ENCODE results near the gene MET. TPM values are rescaled to one million over a fixed set of nuclear protein-coding genes. Genes with fewer than 3 reads are reported as not detected.

Gene MET
- total RNA-seq, 3 donors from 2014 or later: 15.6 to 35.1 (median 31.0) TPM

- Histone ChIP-seq H3K9me3 (no peaks in the 10 kb centered on the region), H3K4me3 (no peak overlapping the region), H3K4me1 (ENCODE audit: low read depth) (no peaks in the 10 kb centered on the region), H3K36me3 (ENCODE audit: low read depth) (no peaks in the 10 kb centered on the region)
- intact Hi-C loops (cut with DNase I, micrococcal nuclease): no loop called here
- no peak for DNase-seq
- no peak for ATAC-seq
- TF ChIP-seq, protein P1, sequence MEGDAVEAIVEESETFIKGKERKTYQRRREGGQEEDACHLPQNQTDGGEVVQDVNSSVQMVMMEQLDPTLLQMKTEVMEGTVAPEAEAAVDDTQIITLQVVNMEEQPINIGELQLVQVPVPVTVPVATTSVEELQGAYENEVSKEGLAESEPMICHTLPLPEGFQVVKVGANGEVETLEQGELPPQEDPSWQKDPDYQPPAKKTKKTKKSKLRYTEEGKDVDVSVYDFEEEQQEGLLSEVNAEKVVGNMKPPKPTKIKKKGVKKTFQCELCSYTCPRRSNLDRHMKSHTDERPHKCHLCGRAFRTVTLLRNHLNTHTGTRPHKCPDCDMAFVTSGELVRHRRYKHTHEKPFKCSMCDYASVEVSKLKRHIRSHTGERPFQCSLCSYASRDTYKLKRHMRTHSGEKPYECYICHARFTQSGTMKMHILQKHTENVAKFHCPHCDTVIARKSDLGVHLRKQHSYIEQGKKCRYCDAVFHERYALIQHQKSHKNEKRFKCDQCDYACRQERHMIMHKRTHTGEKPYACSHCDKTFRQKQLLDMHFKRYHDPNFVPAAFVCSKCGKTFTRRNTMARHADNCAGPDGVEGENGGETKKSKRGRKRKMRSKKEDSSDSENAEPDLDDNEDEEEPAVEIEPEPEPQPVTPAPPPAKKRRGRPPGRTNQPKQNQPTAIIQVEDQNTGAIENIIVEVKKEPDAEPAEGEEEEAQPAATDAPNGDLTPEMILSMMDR (IDR thresholded peaks at IDR 0.05): no peak
These were observed 24.7 kb downstream of the MET start for GRCh38 chr7:116696707-116697106.

GRCh38 chr7:116697152-116697551, 25.2 kb downstream of the MET start:
- no peak for DNase-seq
- TF ChIP-seq, protein P1 (IDR thresholded peaks at IDR 0.05): no peak
- intact Hi-C loops (cut with DNase I, micrococcal nuclease): no loop called here
- ATAC-seq: no peak
- no peaks in the 10 kb centered on the region for H3K36me3 ChIP-seq (ENCODE audit: low read depth)
- H3K9me3 ChIP-seq: no peaks in the 10 kb centered on the region
- H3K4me1 ChIP-seq (ENCODE audit: low read depth): no peaks in the 10 kb centered on the region
- H3K4me3 ChIP-seq: no peak overlapping the region

GRCh38 chr7:116697761-116698160, 25.8 kb downstream of the MET start:
- intact Hi-C loops (cut with DNase I, micrococcal nuclease): no loop called here
- DNase-seq (no peak), ATAC-seq (no peak)
- H3K36me3 ChIP-seq (ENCODE audit: low read depth): no peaks in the 10 kb centered on the region
- TF ChIP-seq, protein P1 (IDR thresholded peaks at IDR 0.05): no peak
- no peak overlapping the region for H3K4me3 ChIP-seq
- no peaks in the 10 kb centered on the region for H3K9me3 ChIP-seq
- no peaks in the 10 kb centered on the region for H3K4me1 ChIP-seq (ENCODE audit: low read depth)

- intact Hi-C loops (cut with DNase I, micrococcal nuclease): no loop called here
- H3K36me3 ChIP-seq (ENCODE audit: low read depth): no peaks in the 10 kb centered on the region
- DNase-seq: no peak
- H3K9me3 ChIP-seq: no peaks in the 10 kb centered on the region
- ATAC-seq: no peak
- TF ChIP-seq, protein P1 (IDR thresholded peaks at IDR 0.05): no peak
- H3K4me1 ChIP-seq (ENCODE audit: low read depth): no peaks in the 10 kb centered on the region
- H3K4me3 ChIP-seq: no peak overlapping the region
These were observed 26.4 kb downstream of the MET start for GRCh38 chr7:116698396-116698795.

GRCh38 chr7:116698930-116699721, 27.1 kb downstream of the MET start:
- TF ChIP-seq, protein P1 (IDR thresholded peaks at IDR 0.05): no peak
- Histone ChIP-seq H3K9me3 (no peaks in the 10 kb centered on the region), H3K4me3 (no peak overlapping the region), H3K4me1 (ENCODE audit: low read depth) (no peaks in the 10 kb centered on the region), H3K36me3 (ENCODE audit: low read depth) (no peaks in the 10 kb centered on the region)
- ATAC-seq (no peak), DNase-seq (no peak)
- intact Hi-C loops (cut with DNase I, micrococcal nuclease): no loop called here

All from mucosa of descending colon (tissue), 3 donors.